ENCODE measurements around the gene CYP19A1.

- TF ChIP-seq POLR2A (IDR thresholded peaks at IDR 0.05; ENCODE audit: low read depth, low read length) (no peak), TAF1 (IDR thresholded peaks at IDR 0.05; ENCODE audit: low read depth, low read length) (no peak), POLR2AphosphoS5 (IDR thresholded peaks at IDR 0.05; ENCODE audit: low read depth, low read length) (no peak), SPI1 (IDR thresholded peaks at IDR 0.05; ENCODE audit: low read depth, low read length) (no peak), POU2F2 (IDR thresholded peaks at IDR 0.05; ENCODE audit: low read depth, low read length) (no peak), PAX5 (IDR thresholded peaks at IDR 0.05; ENCODE audit: insufficient read depth, low read length, severe bottlenecking) (no peak)
Observed at GRCh38 chr15:51342227-51342999, 4.0 kb upstream of the CYP19A1 start.
